ENCODE data around the gene KIAA0513. TPM values are rescaled to one million over a fixed set of nuclear protein-coding genes. Genes with fewer than 3 reads are reported as not detected.

KIAA0513 gene
- total RNA-seq, 1 experiment from 2014 or later, result 8.7 TPM

GRCh38 chr16:85138825-85139627, 111.4 kb downstream of the KIAA0513 start:
- TF ChIP-seq REST (IDR thresholded peaks at IDR 0.05; ENCODE audit: insufficient read depth in 1 of 2, low read depth in 2 of 2, low read length in 1 of 2), result no peak
- TF ChIP-seq SIN3A (IDR thresholded peaks at IDR 0.05; ENCODE audit: borderline replicate concordance, insufficient read depth, low read depth, low read length), result no peak
- TF ChIP-seq POLR2AphosphoS5 (IDR thresholded peaks at IDR 0.05; ENCODE audit: low read depth, low read length), result no peak
- no peak for TF ChIP-seq CTCF (IDR thresholded peaks at IDR 0.05)
- no peak for TF ChIP-seq TCF7L2 (IDR thresholded peaks at IDR 0.05; ENCODE audit: low read depth, low read length)
- DNase-seq (ENCODE audit: low read depth, low spot score) (no peak), ATAC-seq (no peak)
- in situ Hi-C loops (cut with HindIII; ENCODE audit: low pct_unique_long_range_greater_than_20kb, low sequenced_read_pairs), result no loop called here
- Histone ChIP-seq H3K27ac (ENCODE audit: low read length) (no peak overlapping the region), H3K36me3 (ENCODE audit: control insufficient read depth, insufficient read depth, low read length) (no peaks in the 10 kb centered on the region), H3K4me3 (ENCODE audit: low read depth in 2 of 2, low read length in 2 of 2) (no peak overlapping the region), H3K27me3 (ENCODE audit: control insufficient read depth, insufficient read depth, low read length) (no peaks in the 10 kb centered on the region), H3K9me3 (ENCODE audit: control insufficient read depth, insufficient read depth, low read depth, low read length) (no peaks in the 10 kb centered on the region), H3K4me1 (ENCODE audit: control insufficient read depth, insufficient read depth, low read length) (peaks cover 13% of the 10 kb centered on the region; the same call in 1 of the 2 replicates)
- ChIA-PET CTCF (interaction anchor here (0.7 kb wide), 1 partner anchor 10 kb away, joined by 7 read pairs; no protein-coding TSS in a partner anchor), POLR2A (interaction anchor here (0.7 kb wide), 1 partner anchor 407 kb away, joined by 7 read pairs; no protein-coding TSS in a partner anchor)
- BruUV-seq (replicated peaks), result no TSS peak
- intact Hi-C loops (cut with micrococcal nuclease; ENCODE audit: unreplicated experiment), result no loop called here

GRCh38 chr16:85139881-85140339, 112.3 kb downstream of the KIAA0513 start:
- CTCF ChIA-PET, result no interaction called here
- in situ Hi-C loops (cut with HindIII; ENCODE audit: low pct_unique_long_range_greater_than_20kb, low sequenced_read_pairs), result no loop called here
- Histone ChIP-seq H3K4me1 (ENCODE audit: control insufficient read depth, insufficient read depth, low read length) (peaks cover 17% of the 10 kb centered on the region; the same call in 1 of the 2 replicates), H3K27me3 (ENCODE audit: control insufficient read depth, insufficient read depth, low read length) (no peaks in the 10 kb centered on the region), H3K36me3 (ENCODE audit: control insufficient read depth, insufficient read depth, low read length) (no peaks in the 10 kb centered on the region), H3K4me3 (ENCODE audit: low read depth in 2 of 2, low read length in 2 of 2) (no peak overlapping the region), H3K9me3 (ENCODE audit: control insufficient read depth, insufficient read depth, low read depth, low read length) (no peaks in the 10 kb centered on the region), H3K27ac (ENCODE audit: low read length) (no peak overlapping the region)
- no TSS peak for BruUV-seq (replicated peaks)
- TF ChIP-seq CTCF (IDR thresholded peaks at IDR 0.05) (no peak), TCF7L2 (IDR thresholded peaks at IDR 0.05; ENCODE audit: low read depth, low read length) (no peak), REST (IDR thresholded peaks at IDR 0.05; ENCODE audit: insufficient read depth in 1 of 2, low read depth in 2 of 2, low read length in 1 of 2) (no peak), SIN3A (IDR thresholded peaks at IDR 0.05; ENCODE audit: borderline replicate concordance, insufficient read depth, low read depth, low read length) (no peak), POLR2AphosphoS5 (IDR thresholded peaks at IDR 0.05; ENCODE audit: low read depth, low read length) (no peak)
- POLR2A ChIA-PET, result no interaction called here
- no peak for DNase-seq (ENCODE audit: low read depth, low spot score)
- intact Hi-C loops (cut with micrococcal nuclease; ENCODE audit: unreplicated experiment), result no loop called here
- ATAC-seq, result no peak
